HCT116 (cell line): ENCODE measurements around the gene SLTM. TPM values are rescaled to one million over a fixed set of nuclear protein-coding genes. Genes with fewer than 3 reads are reported as not detected.
A peak's percentile ranks its signal among the peaks of the same experiment; 100 is the strongest.
"Not testable (repeated sequence)": the region's sequence is repeated elsewhere in the genome, so short reads cannot be mapped to it uniquely, and the experiment has no call there.

Experiments
- ATAC-seq: fragments of 200-7000 bp; cut with Tn5 transposase; 2 replicates; pipeline ENCODE4 v1.9.1; 2020; ENCODE audit warnings: mild to moderate bottlenecking, moderate library complexity
- BruUV-seq: library from RNA; stranded (reverse); fragments of 400-500 nt; replicated peaks from 2 replicates; lab custom pipeline; 2021; lab: Mats Ljungman, UMichigan
- CTCF ChIA-PET: fragments of 300-600 bp; sonication (Branson Sonifier 250); formaldehyde crosslinking; loops from one replicate; lab custom pipeline; 2021; ENCODE audit warnings: antibody characterized with exemption; lab: Charles Lee
- POLR2A ChIA-PET: fragments of 300-600, 350-600 bp; sonication (Branson Sonifier 250); formaldehyde crosslinking; loops from one replicate; lab custom pipeline; 2021; ENCODE audit warnings: antibody characterized with exemption; lab: Charles Lee
- RAD21 ChIA-PET, 2 experiments: fragments of 300-600 bp; sonication (Branson Sonifier 250); formaldehyde crosslinking; loops; one replicate each; lab custom pipeline; 2023; ENCODE audit warnings: low total read pairs in 2 of 2; ENCODE audit not compliant: uncharacterized antibody in 2 of 2, unreplicated experiment in 2 of 2, low non-redundant PET in 1 of 2; lab: Charles Lee
- DNase-seq: peaks from one replicate; pipeline ENCODE4 v3.0.0-alpha.2; 2010; ENCODE audit warnings: low read depth, low spot score
- H2AFZ ChIP-seq: fragments of 200-600 bp; shearing (Covaris generic), sonication (generic); 2 replicates; pipeline ENCODE4 v1.6.1; 2017; ENCODE audit warnings: low read depth, mixed run types, mixed read lengths, antibody characterized with exemption, low read length; ENCODE audit not compliant: poor library complexity, severe bottlenecking
- H3K27ac ChIP-seq: 2 replicates; pipeline ENCODE4 v1.5.1; 2012; ENCODE audit warnings: low read depth, low read length
- H3K27me3 ChIP-seq: fragments of 200-600 bp; sonication (generic); 2 replicates; pipeline ENCODE4 v1.6.1; 2016; ENCODE audit warnings: mixed run types, low read length, mixed read lengths; ENCODE audit not compliant: insufficient read depth
- H3K36me3 ChIP-seq, 2 experiments: fragments of 200-500 bp in 1 of 2; fragments of 200-600 bp in 1 of 2; sonication (Bioruptor generic) in 1 of 2; sonication (generic) in 1 of 2; 2 replicates each; pipeline versions ENCODE4 v1.5.1 to v1.6.1; 2014 to 2016; ENCODE audit warnings: low read length in 2 of 2, inconsistent platforms in 1 of 2, mixed read lengths in 1 of 2, mixed run types in 1 of 2; ENCODE audit not compliant: insufficient read depth in 2 of 2, control insufficient read depth in 1 of 2
- H3K4me1 ChIP-seq, 2 experiments: fragments of 200-600 bp in 1 of 2; sonication (generic) in 1 of 2; 2 replicates each; pipeline versions ENCODE4 v1.5.1 to v1.6.1; 2012 to 2017; ENCODE audit warnings: low read length in 2 of 2, inconsistent platforms in 1 of 2, mild to moderate bottlenecking in 1 of 2, mixed read lengths in 1 of 2, mixed run types in 1 of 2, moderate library complexity in 1 of 2; ENCODE audit not compliant: insufficient read depth in 2 of 2, control insufficient read depth in 1 of 2
- H3K4me2 ChIP-seq: fragments of 200-600 bp; sonication (generic); 2 replicates; pipeline ENCODE4 v1.6.1; 2017; ENCODE audit warnings: mixed run types, low read length, mixed read lengths
- H3K4me3 ChIP-seq, 2 experiments: fragments of 200-600 bp in 1 of 2; sonication (generic) in 1 of 2; replicated peaks in 1 of 2; 2 replicates each; pipeline ENCODE4 v1.5.1; 2011 to 2016; ENCODE audit warnings: low read length in 2 of 2, control low read depth in 1 of 2, low read depth in 1 of 2, mild to moderate bottlenecking in 1 of 2, mixed read lengths in 1 of 2, mixed run types in 1 of 2
- H3K79me2 ChIP-seq: fragments of 200-600 bp; sonication (generic); 2 replicates; pipeline ENCODE4 v1.6.1; 2017; ENCODE audit warnings: mild to moderate bottlenecking, mixed run types, low read length, moderate library complexity, mixed read lengths; ENCODE audit not compliant: insufficient read depth
- H3K9ac ChIP-seq: fragments of 200-600 bp; sonication (generic); 2 replicates; pipeline ENCODE4 v1.6.1; 2016; ENCODE audit warnings: low read length, mixed read lengths
- H3K9me2 ChIP-seq: fragments of 200-600 bp; sonication (generic), shearing (Covaris generic); 2 replicates; pipeline ENCODE4 v1.6.1; 2017; ENCODE audit warnings: mixed run types, mild to moderate bottlenecking, moderate library complexity; ENCODE audit not compliant: insufficient read depth
- H3K9me3 ChIP-seq, 2 experiments: fragments of 200-500 bp in 1 of 2; fragments of 200-600 bp in 1 of 2; sonication (Bioruptor generic) in 1 of 2; sonication (generic) in 1 of 2; 2 replicates each; pipeline ENCODE4 v1.6.1; 2014 to 2017; ENCODE audit warnings: low read length in 2 of 2, mixed read lengths in 2 of 2, inconsistent platforms in 1 of 2, low read depth in 1 of 2, mild to moderate bottlenecking in 1 of 2, mixed run types in 1 of 2, moderate library complexity in 1 of 2; ENCODE audit not compliant: control insufficient read depth in 1 of 2, insufficient read depth in 1 of 2
- H4K20me1 ChIP-seq: fragments of 200-600 bp; sonication (generic), shearing (Covaris generic); 2 replicates; pipeline ENCODE4 v1.6.1; 2017; ENCODE audit warnings: mixed run types, mild to moderate bottlenecking, moderate library complexity; ENCODE audit not compliant: insufficient read depth
- POLR2A ChIP-seq: IDR thresholded peaks from 2 replicates; pipeline ENCODE4 v1.7.0; 2011; ENCODE audit warnings: borderline replicate concordance; ENCODE audit not compliant: insufficient read depth, insufficient read length; ENCODE audit errors: extremely low read depth
- RAD21 ChIP-seq: IDR thresholded peaks from 2 replicates; pipeline ENCODE4 v1.6.1; 2012; ENCODE audit warnings: low read depth, mild to moderate bottlenecking
- ZBTB33 ChIP-seq: IDR thresholded peaks from 2 replicates; pipeline ENCODE4 v1.6.1; 2011; ENCODE audit warnings: mild to moderate bottlenecking, low read length, moderate library complexity; ENCODE audit not compliant: insufficient replicate concordance; ENCODE audit errors: extremely low read depth
- ZFX ChIP-seq: fragments of 450-650 bp; IDR thresholded peaks from 2 replicates; pipeline ENCODE4 v1.6.1; 2017
- ZNF274 ChIP-seq: fragments of 200-500 bp; sonication (Bioruptor generic); IDR thresholded peaks from 2 replicates; pipeline ENCODE4 v1.6.1; 2014; ENCODE audit warnings: mild to moderate bottlenecking, low read depth, low read length, inconsistent platforms
- intact Hi-C: fragments of 100-400 bp; cut with micrococcal nuclease; formaldehyde crosslinking; loops from 2 replicates; pipeline ENCODE4 v1.10.0; 2022
- total RNA-seq: library from RNA; stranded (reverse); gene quantifications from one replicate; pipeline ENCODE4 v1.2.1, GENCODE V29; 2021; ENCODE audit not compliant: unreplicated experiment
- TF ChIP-seq, protein P1 (sequence below), 3 experiments: fragments of 200-600 bp in 1 of 3; sonication (generic) in 1 of 3; IDR thresholded peaks in 2 of 3; conservative IDR thresholded peaks in 1 of 3; 2 replicates each; pipeline ENCODE4 v1.5.1; 2012 to 2017; ENCODE audit warnings: low read depth in 2 of 3, low read length in 2 of 3, antibody characterized with exemption in 1 of 3, borderline replicate concordance in 1 of 3, control low read depth in 1 of 3, mild to moderate bottlenecking in 1 of 3, mixed read lengths in 1 of 3, mixed run types in 1 of 3, moderate library complexity in 1 of 3; ENCODE audit not compliant: insufficient read depth in 1 of 3

SLTM gene
- total RNA-seq, 1 experiment from 2014 or later, result 88.7 TPM

DNA sequence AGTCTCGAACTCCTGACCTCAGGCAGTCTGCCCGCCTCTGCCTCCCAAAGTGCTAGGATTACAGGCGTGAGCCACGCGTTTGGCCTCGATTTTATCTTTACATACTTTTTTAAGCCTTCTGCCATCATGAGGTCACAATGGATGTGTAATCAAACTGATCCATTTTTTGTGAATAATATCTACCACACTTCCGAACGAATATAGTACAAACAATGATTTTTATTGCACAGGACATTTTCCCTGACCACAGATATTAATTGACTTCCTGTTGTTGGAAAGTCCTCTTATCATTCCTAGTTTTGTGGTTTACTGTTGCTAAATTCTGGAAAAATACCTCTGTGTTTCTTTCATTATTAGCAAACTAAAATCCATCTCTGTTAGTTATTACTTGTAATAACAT is 93.4 kb downstream of the SLTM start:
- Histone ChIP-seq H3K9ac (no peak overlapping the region), H3K4me1 (no peaks in the 10 kb centered on the region), H3K9me3 (no peaks in the 10 kb centered on the region), H2AFZ (no peak overlapping the region), H4K20me1 (no peaks in the 10 kb centered on the region), H3K27ac (no peak overlapping the region), H3K79me2 (no peaks in the 10 kb centered on the region), H3K27me3 (no peaks in the 10 kb centered on the region), H3K4me3 (no peak overlapping the region), H3K4me2 (no peak overlapping the region), H3K9me2 (no peaks in the 10 kb centered on the region), H3K36me3 (no peaks in the 10 kb centered on the region)
- DNase-seq, result no peak
- CTCF ChIA-PET, result interaction anchor here (0.9 to 1.0 kb wide), 3 partner anchors 11 to 16 kb away, joined by 3 to 4 read pairs (median 3); no protein-coding TSS in a partner anchor
- TF ChIP-seq ZBTB33, result no peak
- TF ChIP-seq POLR2A, result no peak
- TF ChIP-seq ZFX, result no peak
- RAD21 ChIA-PET, result interaction anchor here (0.7 kb wide), 2 partner anchors 46 to 610 kb away, joined by 3 read pairs; no protein-coding TSS in a partner anchor
- intact Hi-C loops, result no loop called here
- no TSS peak for BruUV-seq
- POLR2A ChIA-PET, result interaction anchor here (1.2 kb wide), 1 partner anchor 9 kb away, joined by 3 read pairs; no protein-coding TSS in a partner anchor
- ATAC-seq, result no peak

- H3K4me1 ChIP-seq, result no peaks in the 10 kb centered on the region
- intact Hi-C loops, result no loop called here
- H3K27me3 ChIP-seq, result no peaks in the 10 kb centered on the region
- H3K27ac ChIP-seq, result no peak overlapping the region
- ChIA-PET CTCF (interaction anchor here (0.9 to 1.0 kb wide), 3 partner anchors 11 to 16 kb away, joined by 3 to 4 read pairs (median 3); no protein-coding TSS in a partner anchor), POLR2A (interaction anchor here (1.2 kb wide), 1 partner anchor 9 kb away, joined by 3 read pairs; no protein-coding TSS in a partner anchor), RAD21 (interaction anchor here (0.6 to 0.7 kb wide), 3 partner anchors 45 to 610 kb away, joined by 3 read pairs; no protein-coding TSS in a partner anchor)
- H3K9ac ChIP-seq, result no peak overlapping the region
- ATAC-seq, result peak; percentile 83
- no peaks in the 10 kb centered on the region for H3K36me3 ChIP-seq
- no peak for DNase-seq
- H3K4me3 ChIP-seq, result no peak overlapping the region
- H3K4me2 ChIP-seq, result no peak overlapping the region
- H2AFZ ChIP-seq, result no peak overlapping the region
- H3K79me2 ChIP-seq, result no peaks in the 10 kb centered on the region
- TF ChIP-seq RAD21 (peak; percentile 57), ZNF274 (no peak), ZFX (no peak)
- TF ChIP-seq, protein P1, sequence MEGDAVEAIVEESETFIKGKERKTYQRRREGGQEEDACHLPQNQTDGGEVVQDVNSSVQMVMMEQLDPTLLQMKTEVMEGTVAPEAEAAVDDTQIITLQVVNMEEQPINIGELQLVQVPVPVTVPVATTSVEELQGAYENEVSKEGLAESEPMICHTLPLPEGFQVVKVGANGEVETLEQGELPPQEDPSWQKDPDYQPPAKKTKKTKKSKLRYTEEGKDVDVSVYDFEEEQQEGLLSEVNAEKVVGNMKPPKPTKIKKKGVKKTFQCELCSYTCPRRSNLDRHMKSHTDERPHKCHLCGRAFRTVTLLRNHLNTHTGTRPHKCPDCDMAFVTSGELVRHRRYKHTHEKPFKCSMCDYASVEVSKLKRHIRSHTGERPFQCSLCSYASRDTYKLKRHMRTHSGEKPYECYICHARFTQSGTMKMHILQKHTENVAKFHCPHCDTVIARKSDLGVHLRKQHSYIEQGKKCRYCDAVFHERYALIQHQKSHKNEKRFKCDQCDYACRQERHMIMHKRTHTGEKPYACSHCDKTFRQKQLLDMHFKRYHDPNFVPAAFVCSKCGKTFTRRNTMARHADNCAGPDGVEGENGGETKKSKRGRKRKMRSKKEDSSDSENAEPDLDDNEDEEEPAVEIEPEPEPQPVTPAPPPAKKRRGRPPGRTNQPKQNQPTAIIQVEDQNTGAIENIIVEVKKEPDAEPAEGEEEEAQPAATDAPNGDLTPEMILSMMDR (IDR thresholded peaks at IDR 0.05 in 2 of 3, conservative IDR thresholded peaks at IDR 0.05 in 1 of 3; ENCODE audit: borderline replicate concordance in 1 of 3, insufficient read depth in 1 of 3, low read depth in 2 of 3, low read length in 2 of 3), result peak; percentile 16 to 44 (median 35); a peak in 4 of 6 replicates
- no peaks in the 10 kb centered on the region for H3K9me3 ChIP-seq
- no peaks in the 10 kb centered on the region for H4K20me1 ChIP-seq
- BruUV-seq, result no TSS peak
- H3K9me2 ChIP-seq, result no peaks in the 10 kb centered on the region
These were observed 94.0 kb downstream of the SLTM start for GRCh38 chr15:58839485-58839884.

- H2AFZ ChIP-seq, ATAC-seq, RAD21 ChIA-PET, BruUV-seq, H3K4me3 ChIP-seq, H3K9me3 ChIP-seq, H3K27me3 ChIP-seq, DNase-seq, H3K9ac ChIP-seq, CTCF ChIA-PET, intact Hi-C loops, H3K9me2 ChIP-seq, H3K79me2 ChIP-seq, H3K36me3 ChIP-seq, H3K27ac ChIP-seq, H3K4me1 ChIP-seq, H4K20me1 ChIP-seq, H3K4me2 ChIP-seq: not testable (repeated sequence)
- POLR2A ChIA-PET, result interaction anchor here (0.6 kb wide), 1 partner anchor 32 kb away, joined by 3 read pairs; no protein-coding TSS in a partner anchor
These were observed 99.6 kb downstream of the SLTM start for GRCh38 chr15:58833681-58834426.
